HG03135 (cell line): ENCODE measurements around the gene PKHD1.
"Not testable (repeated sequence)": the region's sequence is repeated elsewhere in the genome, so short reads cannot be mapped to it uniquely, and the experiment has no call there.

Source experiments
- ATAC-seq: cut with Tn5 transposase; IDR thresholded peaks from one replicate; pipeline ENCODE4 v1.9.1; 2021; ENCODE audit warnings: mild to moderate bottlenecking, moderate library complexity; ENCODE audit not compliant: unreplicated experiment

PKHD1 gene

DNA sequence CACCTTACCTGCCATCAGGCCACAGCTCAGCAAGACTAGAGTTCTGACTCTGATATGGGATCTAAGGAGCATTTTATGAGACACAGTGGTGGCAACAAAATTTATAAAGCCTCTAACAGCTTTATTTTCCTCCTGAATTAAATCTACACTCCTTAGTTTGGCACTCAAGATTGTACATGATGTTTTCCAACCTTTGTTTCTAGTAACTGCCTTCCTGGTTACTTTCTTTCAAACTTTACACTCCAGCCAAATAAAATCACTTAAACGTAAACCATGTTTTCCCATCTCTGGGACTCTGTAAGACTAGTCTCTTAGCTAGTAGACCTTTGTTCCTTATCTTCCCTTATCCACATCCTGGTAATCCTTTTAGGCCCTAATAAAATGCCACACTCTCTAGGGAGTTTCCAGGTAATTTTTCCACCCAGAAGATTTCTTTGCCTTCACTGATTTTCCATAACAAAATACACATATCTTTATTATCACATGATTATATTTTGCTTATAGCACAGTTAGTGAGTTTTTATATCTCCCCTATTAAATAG is 92.1 kb downstream of the PKHD1 start:
- no peak for ATAC-seq

DNA sequence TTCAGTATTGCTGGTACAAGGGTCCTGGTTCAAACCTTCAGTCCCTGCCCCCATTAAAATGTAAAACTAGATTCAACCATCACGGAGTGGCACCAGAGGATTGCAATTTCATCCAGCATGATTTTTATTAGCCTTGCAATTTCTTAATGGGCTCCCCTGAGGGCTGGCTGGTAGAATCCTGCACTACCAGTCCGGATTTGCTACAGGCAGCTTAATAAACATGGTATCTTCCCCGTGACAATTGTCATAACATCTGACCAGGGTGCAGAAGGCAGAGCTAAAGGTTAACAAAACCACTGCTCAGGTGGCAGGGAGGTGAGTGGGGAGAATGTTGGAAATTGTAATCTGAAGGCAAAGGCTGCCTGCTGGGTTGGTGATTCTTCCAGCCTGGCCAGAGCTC is 94.5 kb downstream of the PKHD1 start:
- ATAC-seq = no peak

DNA sequence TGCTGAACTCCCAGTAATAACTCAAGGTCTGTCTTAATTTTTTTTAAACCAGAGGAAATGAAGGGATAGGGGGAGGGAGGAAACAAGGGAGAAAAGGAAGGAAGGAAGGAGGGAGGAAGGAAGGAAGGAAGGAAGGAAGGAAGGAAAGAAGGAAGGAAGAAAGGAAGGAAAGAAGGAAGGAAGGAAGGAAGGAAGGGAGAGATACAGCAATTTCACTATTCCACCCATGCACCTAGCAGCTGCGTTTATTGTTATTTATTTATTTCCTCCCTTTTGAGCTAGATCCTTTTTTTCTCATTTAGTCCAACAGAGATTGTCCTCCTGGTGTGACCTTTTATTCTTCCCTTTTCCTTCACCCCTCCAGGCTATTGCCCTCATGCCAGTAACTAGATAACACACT is 97.6 kb downstream of the PKHD1 start:
- no peak for ATAC-seq

DNA sequence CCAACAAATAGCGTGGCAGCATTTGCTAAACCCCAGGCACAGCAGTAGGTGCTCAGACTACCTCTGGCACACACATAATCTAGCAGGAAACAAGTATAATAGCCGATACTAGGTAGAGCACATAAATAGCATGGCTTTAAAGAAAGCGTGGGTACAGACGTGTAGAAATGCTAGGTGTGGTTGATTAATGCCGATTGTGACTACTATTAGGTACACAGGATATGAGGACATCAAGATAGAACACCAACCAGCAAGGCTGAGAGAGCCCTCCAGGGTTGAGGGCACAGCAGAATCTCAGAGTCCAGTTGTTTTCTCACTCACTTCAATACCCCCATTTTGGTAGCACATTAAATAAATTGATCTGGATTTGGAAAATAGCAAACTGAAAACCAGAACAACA is 100.5 kb downstream of the PKHD1 start:
- ATAC-seq = no peak

DNA sequence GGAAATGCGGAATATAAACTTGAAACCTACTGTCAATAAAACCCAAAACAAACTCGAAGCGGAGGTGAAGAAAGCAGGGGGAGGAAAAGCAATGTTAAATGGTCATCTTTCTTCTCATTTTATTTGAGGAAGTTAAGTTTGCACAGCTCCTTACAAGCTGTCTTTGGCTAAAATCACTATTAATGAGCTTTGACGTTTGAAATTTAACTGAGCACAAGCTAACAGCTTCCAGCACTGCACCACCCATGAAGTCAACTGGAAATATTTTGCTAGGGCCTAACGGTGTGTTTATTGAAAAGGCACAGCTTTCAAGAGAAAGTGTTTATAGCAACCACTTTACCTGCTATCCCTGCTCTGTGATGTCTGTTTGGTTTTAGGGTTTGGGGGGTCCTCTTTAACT is 103.8 kb downstream of the PKHD1 start:
- ATAC-seq = no peak

DNA sequence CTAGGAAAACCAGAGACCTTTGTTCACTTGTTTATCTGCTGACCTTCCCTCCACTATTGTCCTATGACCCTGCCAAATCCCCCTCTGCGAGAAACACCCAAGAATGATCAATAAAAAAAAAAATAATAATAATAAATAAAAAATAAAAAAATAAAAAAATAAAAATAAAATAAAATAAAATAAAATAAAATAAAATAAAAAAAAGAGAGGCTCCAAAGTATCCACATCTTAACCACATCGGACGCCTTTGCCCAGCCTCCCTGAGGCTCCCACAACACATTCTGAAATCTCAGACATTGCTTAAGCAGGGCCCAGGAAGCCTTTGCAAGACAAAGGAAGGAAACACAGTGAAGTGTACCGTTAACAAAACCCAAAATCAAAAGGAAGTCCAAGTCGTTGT is 104.7 kb downstream of the PKHD1 start:
- not testable (repeated sequence) for ATAC-seq

DNA sequence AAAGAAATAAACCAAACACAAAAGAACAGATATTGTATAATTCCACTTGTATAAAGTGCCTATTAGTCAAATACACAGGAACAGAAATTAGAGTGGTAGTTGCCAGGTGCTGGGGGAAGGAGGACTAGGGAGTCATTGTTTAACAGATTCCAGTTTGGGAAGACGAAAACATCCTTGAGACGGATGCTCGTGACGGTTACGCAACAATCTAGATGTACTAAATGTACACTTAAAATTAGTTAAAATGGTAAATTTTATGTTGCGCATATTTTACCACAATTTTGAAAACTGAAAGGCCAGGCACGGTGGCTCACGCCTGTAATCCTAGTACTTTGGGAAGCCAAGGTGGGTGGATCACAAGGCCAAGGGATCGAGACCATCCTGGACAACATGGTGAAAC is 111.0 kb downstream of the PKHD1 start:
- no peak for ATAC-seq

DNA sequence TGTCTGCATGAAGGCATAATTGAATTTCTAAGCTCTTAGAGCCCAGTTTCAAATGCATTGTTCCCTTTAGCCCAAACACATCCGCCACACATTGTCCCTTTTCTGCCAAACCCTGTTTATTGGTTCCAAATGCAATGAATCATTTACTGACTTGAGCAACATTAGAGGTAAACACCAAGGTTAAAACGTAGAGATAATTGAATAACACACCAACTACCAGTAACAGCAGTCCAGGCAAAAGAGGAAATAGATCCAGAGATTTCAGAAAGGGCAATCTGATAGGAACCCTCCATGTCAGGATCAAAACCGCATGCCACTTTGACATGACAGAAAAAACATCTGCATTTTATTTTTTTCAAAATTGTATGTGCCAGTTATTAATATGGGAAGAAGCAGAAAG is 114.8 kb downstream of the PKHD1 start:
- no peak for ATAC-seq

DNA sequence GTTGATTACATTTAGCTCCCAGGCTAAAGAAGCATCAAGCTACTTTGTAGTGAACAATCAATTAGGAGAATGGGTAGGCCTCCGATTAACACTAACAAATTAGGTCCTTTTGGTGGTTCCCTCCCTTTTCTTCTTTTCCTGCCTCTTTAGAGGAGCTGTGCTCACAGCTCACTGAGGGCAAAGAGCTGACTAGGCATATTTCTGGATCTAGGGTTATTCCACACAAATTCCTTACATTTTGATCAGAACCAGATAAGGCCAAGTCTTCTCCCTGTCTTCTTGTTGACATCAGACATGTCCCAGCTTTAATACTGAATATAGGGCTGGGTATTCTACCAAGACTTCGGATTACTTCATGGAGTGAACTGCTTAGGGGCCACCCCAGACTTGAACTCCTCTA is 119.1 kb downstream of the PKHD1 start:
- no peak for ATAC-seq

DNA sequence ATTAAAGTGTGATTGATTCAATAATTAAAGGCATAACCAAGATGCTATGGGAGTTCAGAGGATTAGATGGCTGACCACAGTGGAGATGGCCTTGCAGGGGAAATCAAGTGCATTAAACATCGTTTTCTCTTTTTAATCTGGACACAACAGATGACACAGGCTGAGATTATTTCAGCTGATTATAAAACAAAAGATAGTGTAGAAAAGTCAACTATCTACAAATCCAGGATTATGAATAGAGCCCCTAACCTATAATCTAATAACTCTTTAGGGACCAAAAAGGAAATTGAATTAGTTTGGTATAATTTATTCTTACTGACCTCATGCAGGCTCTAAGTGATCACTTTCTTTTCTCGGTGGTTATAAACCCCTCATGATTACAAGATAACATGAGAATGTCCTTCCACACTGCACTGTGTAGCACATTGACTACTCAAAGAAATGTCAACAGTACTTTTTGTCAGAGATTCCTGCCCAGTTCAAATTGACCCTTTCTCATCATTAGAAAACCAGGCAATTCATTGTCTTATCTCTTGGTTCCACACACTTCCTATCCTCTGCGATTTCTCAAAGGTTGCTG is 122.1 kb downstream of the PKHD1 start:
- no peak for ATAC-seq

DNA sequence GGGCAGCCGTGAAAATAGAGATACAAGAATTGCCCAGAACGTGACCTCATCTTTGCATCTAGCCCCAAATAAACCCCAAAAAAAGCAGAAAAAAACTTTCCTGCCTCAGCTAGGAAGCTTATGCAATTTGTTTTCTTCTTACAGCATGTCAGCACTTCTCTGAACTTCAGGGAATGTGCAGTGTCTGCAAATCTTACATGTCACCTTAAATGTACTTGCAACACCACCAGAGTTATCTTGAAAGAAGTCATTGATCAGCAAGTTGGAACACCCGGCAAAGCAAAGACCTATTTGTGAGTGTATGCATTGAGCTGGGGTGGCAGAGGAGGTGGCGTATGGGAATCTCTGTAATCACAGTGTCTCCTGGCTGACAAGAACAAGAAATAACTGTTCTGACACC is 123.4 kb downstream of the PKHD1 start:
- ATAC-seq = no peak

DNA sequence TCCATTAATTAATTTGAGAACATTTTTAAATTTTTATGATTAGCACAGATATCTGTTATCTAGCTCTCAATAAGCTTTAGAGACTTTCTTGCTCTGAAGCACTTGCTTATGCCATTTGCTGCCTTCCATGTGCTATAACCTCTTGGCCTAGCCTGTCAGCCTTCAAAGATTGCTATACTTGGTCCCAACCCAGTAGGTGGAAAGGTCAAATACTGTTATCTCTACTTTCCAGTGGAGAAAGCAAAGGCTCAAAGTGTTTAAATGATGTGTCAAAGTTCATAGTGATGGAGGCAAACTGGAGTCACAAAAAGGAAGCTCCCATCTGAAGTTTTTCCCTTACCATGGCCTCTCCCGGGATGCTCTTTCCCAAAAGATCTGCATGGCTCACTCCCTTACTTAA is 125.1 kb downstream of the PKHD1 start:
- no peak for ATAC-seq

DNA sequence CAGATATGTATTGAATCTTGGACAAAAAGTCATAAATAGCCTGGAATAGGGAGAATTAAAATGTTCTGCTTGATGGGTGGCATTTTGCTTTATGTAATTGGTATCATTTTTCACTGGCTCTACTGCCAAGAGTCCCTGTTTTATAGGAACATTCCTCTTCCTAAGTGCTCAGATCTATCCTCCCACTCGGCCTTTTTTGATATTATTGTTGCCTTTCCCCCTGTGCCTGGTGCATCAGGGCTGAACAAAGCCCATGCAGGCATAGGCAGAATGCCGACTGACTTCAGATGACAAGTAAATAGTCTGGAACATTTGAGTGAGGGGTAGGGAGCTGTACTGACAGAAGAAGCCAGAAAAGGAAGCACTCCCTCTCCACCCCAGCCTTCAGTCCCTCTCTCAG is 127.0 kb downstream of the PKHD1 start:
- no peak for ATAC-seq

DNA sequence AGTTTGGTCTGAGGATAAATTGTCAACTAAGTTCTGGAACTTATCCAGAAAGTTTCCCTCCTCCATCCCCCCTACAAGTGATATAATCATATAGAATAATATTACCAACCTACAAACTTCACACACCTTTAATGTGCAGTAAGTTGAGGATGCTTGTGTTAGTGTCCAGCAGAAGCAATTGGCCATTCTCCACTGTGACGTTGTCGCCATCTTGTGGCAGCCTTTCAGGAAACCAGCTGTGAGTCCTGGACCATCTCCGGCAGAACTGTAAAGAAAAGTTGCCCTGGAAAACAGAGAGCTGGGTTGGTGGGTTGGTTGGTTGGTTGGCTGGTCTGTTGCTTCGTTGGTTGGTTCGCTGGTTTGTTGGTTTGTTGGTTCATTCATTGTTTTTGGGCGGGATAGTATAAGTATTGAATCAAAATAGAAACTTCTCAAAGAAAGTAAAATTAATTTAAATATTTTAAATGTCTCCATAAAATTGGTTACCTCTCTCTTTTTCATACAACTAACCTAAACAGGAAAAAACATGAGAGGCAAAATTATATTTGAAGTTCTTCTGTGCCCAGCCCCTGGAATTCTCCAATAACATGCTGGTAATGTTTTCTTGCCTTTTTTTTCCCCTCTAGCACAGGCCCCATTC is 127.5 kb downstream of the PKHD1 start:
- ATAC-seq = no peak

DNA sequence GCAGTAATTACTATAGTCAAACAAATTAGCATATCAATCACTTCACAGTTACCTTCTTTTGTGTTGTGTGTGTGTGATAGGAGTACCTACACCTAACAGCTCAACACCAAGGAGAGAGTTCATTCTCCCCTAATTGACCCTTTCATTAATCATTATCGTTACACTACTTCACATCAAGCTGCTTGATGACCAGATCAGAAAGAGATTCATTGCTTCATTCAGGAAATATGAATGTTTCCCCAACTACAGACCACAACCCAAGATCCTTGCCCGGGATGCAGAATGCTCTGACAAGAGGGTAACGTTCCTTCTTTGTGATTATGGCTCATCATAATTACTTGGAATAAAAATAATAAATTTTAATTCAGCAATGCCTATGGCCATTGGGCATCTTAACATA is 132.7 kb downstream of the PKHD1 start:
- ATAC-seq = no peak

DNA sequence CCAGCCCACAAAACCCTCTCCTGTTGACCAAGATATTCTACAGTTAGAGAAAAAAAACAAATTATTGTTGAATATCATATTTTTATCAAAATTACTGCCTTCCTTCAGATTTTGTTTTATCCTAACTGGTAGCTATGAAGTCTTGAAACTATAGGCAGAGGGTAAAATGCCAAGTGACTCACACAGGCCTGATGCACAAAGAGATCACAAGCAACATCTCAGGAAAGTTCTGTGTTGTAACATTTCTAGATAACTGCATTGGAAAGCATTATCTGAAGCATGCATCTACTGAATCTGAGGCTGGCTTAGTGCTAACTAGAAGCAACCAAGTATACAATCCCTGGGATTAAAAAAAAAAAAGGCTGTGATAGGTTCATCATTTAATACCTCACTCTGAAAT is 134.2 kb downstream of the PKHD1 start:
- no peak for ATAC-seq

DNA sequence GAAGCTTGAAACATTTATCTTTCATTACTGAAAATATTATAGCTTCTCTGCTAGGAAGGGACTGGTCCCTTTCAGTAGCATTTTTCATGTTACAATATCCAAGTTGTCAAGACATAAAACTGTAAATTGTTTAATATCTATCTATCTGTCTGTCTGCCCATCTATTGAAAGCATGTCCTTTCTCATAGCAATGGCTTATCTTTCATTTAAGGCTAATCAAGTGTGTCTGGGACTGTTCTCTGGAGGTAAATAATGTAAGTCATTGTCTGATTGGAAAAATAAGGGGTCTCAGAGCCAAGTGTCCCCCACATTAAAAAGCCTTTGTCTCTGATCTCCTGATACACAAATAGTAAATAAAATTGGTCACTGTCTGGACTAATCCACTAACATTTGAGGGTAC is 135.5 kb downstream of the PKHD1 start:
- no peak for ATAC-seq

DNA sequence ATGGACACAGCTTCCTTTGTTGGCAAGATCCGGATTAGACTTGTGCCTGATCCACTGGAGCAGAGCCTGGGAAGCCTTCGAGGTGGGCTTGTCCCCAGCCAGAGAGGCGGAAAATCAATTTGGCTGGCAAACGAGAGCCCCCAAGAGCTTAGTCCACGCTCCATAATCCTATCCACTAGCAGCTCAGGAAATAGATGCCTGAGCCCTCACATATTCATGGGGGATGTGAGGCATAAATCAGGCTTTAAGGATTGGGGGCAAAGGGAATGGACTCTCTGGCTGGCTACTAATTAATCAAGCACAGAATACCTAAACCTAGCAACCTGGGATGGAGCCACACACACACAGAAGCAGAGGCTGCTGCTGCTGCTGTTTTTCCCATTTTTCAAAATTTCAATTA is 137.9 kb downstream of the PKHD1 start:
- no peak for ATAC-seq

DNA sequence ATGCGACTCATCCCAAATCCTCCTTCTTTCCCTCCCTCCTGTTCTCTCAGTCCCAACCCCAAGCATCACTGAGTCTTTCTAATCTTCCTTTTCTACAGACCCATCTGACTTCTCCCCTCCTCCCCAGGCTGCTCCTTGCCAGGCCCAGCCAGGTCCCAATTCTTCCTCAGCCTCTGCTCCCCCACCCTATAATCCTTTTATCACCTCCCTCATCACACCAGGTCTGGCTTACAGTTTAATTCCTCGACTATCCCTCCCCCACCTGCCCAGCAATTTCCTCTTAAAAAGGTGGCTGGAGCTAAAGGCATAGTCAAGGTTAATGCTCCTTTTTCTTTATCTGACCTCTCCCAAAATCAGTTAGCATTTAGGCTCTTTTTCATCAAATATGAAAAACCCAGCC is 147.7 kb downstream of the PKHD1 start:
- ATAC-seq = not testable (repeated sequence)

DNA sequence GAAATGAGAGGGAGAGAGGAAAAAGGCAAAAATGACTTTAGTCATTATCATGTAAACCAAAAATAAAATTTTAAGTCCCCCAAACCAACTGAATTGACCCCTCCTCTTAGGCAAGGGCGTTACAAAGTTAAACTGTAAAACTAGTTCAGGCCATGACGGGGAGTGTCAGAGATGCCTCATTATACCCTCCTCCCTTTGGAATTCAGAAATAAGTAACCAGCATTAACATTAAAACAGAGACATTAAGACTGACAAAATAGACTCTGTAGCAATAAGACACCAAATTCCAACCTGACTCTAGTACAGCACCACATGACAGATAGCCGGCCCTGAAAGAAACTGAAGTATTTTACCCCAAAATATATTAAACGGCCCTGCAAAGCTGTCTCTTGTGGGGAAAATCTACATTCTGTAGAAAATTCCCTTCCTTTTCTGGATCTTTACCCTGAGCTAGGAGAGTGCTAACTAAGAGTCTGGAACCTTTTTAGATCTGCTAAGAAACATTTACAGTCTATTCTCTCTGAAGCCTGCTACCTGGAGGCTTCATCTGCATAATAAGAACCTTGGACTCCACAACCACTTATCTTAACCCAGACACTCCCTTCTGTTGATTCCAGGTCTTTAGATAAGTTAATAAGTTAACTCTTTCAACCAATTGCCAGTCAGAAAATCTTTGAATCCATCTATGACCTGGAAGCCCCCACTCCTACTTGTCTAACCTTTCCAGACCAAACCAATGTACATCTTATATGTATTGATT is 150.7 kb downstream of the PKHD1 start:
- no peak for ATAC-seq

DNA sequence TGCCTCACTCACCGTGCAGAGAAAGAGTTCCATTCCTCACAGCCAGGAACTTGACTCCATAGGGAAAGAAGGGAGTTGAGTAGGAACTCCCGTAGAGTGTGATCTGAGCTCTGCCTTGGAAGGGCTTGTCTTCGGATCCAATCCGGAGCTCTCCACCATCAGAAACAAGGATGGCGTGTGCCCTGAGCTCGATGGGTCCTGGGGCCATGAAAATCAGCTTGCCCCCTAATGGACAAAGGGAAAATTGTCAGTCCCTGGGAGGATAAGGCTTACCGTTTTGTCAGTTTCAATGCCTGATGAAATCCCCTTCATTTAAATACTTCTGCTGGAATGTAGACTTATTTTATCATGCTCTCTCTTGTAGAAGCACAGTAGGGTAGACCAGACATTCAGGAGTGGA is 153.3 kb downstream of the PKHD1 start:
- no peak for ATAC-seq

DNA sequence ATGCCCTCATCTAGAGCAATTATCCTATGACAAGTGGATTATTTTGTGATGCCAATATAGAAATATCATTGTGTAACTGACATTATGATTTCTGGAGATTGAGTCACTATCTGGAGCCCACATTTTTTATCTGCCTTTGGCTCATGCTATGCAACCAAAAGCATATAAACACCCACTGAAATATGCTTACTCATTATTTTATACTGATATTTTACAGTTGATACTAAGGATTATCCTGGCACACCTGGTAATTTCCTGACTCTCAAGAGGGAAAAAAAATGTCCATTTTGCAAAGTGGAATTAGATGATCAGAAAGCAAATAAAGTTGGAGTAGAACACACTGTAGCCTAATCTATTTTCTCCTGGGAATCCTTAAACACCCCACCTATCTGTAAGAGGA is 154.5 kb downstream of the PKHD1 start:
- ATAC-seq = no peak
